ENCODE data around the gene FAM163B. TPM values are rescaled to one million over a fixed set of nuclear protein-coding genes. Genes with fewer than 3 reads are reported as not detected.

The FAM163B gene
- total and polyA plus RNA-seq, 2 of the 8 experiments (the other 6 are each of a cell fraction or from before 2014, with no cell fraction given) = 0.63 to 1.0 TPM

DNA sequence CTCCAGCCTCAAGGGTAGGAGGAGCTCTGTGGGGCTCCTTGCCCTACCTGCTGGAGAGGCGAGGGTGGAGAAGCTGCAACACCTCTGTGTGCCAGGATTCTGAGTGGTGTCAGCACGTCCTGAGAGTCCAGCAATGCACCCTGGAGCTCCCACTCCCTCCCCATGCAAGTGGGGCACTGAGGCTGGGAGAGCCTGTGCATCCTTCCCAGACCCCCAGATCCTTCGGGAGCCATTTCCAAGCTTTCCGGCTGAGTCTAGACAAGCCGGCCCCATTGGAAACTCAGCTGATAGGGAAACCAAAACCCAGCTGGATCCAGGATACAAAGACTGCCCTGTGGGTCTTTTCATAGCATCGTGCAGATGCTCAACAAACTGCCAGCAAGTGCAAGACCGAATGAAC is 1.8 kb downstream of the FAM163B start (continued):
- no peak for TF ChIP-seq HDAC6 (IDR thresholded peaks at IDR 0.05; ENCODE audit: low read depth, low read length)

Data from H1 (cell line).